Measurements from ENCODE around the gene SYT1.

GRCh38 chr12:79115743-79116142 is 251.2 kb downstream of the SYT1 start:
- TF ChIP-seq EP300 (IDR thresholded peaks at IDR 0.05) (no peak), POLR2A (IDR thresholded peaks at IDR 0.05) (no peak)

All from upper lobe of left lung (tissue), 4 donors.